Lung (tissue), 12 donors: ENCODE results near the gene CD7. TPM values are rescaled to one million over a fixed set of nuclear protein-coding genes. Genes with fewer than 3 reads are reported as not detected.
A peak's percentile ranks its signal among the peaks of the same experiment; 100 is the strongest.

Source experiments
- ATAC-seq: fragments of 200-7000 bp; cut with Tn5 transposase; one replicate; pipeline ENCODE4 v1.9.1; 2020; ENCODE audit warnings: moderate number of reproducible peaks; ENCODE audit not compliant: insufficient read depth, low FRiP score
- DNase-seq, 3 donors: peaks; one replicate each; pipeline ENCODE4 v3.0.0-alpha.2; 2013 to 2017
- H3K27ac ChIP-seq, 2 donors: one replicate each; pipeline ENCODE4 v1.5.1; 2013; ENCODE audit warnings: mild to moderate bottlenecking in 2 of 2, moderate library complexity in 2 of 2, control low read depth in 1 of 2, inconsistent platforms in 1 of 2, low read depth in 1 of 2, low read length in 1 of 2
- H3K27me3 ChIP-seq, 3 donors: one replicate each; pipeline ENCODE4 v1.5.1; 2013; ENCODE audit warnings: low read length in 2 of 3; ENCODE audit not compliant: control insufficient read depth in 3 of 3, insufficient read depth in 3 of 3
- H3K36me3 ChIP-seq, 4 donors: one replicate each; pipeline ENCODE4 v1.5.1; 2013; ENCODE audit warnings: low read length in 4 of 4, mild to moderate bottlenecking in 1 of 4, moderate library complexity in 1 of 4; ENCODE audit not compliant: control insufficient read depth in 4 of 4, insufficient read depth in 4 of 4
- H3K4me1 ChIP-seq, 5 donors: one replicate each; pipeline ENCODE4 v1.5.1; 2013; ENCODE audit warnings: low read length in 5 of 5, mild to moderate bottlenecking in 2 of 5, moderate library complexity in 1 of 5; ENCODE audit not compliant: control insufficient read depth in 5 of 5, insufficient read depth in 5 of 5
- H3K4me3 ChIP-seq: one replicate; pipeline ENCODE4 v1.5.1; 2013; ENCODE audit warnings: mild to moderate bottlenecking, control low read depth, moderate library complexity
- H3K9ac ChIP-seq, 2 donors: one replicate each; pipeline ENCODE4 v1.5.1; 2013; ENCODE audit warnings: low read length in 2 of 2, control low read depth in 1 of 2; ENCODE audit not compliant: insufficient read depth in 1 of 2
- H3K9me3 ChIP-seq, 4 donors: one replicate each; pipeline ENCODE4 v1.5.1; 2013; ENCODE audit warnings: low read length in 3 of 4, mild to moderate bottlenecking in 1 of 4, moderate library complexity in 1 of 4; ENCODE audit not compliant: control insufficient read depth in 4 of 4, insufficient read depth in 3 of 4
- CTCF ChIP-seq: IDR thresholded peaks from 2 replicates; pipeline ENCODE4 v1.5.1; 2012; ENCODE audit warnings: mild to moderate bottlenecking; ENCODE audit errors: control extremely low read depth, extremely low read depth
- WGBS, 2 donors: extraction: QIAGEN DNeasy Blood & Tissue Kit; methylation state at CpG; one replicate each; pipeline ENCODE4 v1.1.7; 2013; 5-methylcytosine and 5-hydroxymethylcytosine counted together
- polyA plus RNA-seq, 2 donors: library from polyadenylated mRNA; stranded (reverse); fragments of 200-250 nt; gene quantifications; one replicate each; pipeline ENCODE4 v1.2.1, GENCODE V29; 2013
- total RNA-seq, 2 donors: library from RNA; depleted of rRNA in 1 of 2; stranded (reverse); fragments of >200 nt in 1 of 2; gene quantifications; one replicate each; pipeline ENCODE4 v1.2.1, GENCODE V29; 2014 to 2021
- donor health status: control.
- donor health status: control.
- donor health status: Bipolar disorder and iron deficiency.
- donor health status: healthy.
- donor health status: DM: yes; HTN: yes; CAD: no.

The CD7 gene
- total and polyA plus RNA-seq, 4 donors = 2.3 to 10.7 (median 6.1) TPM

GRCh38 chr17:82304826-82305726, 12.3 kb downstream of the CD7 start:
- DNase-seq = no peak
- Histone ChIP-seq H3K27me3 (no peaks in the 10 kb centered on the region), H3K27ac (no peak overlapping the region)

GRCh38 chr17:82303944-82304808, 13.2 kb downstream of the CD7 start:
- WGBS, 2 donors = 68 to 79% methylated on average over 26 of the region's 26 CpGs
- TF ChIP-seq CTCF = no peak
- peak; percentile 59 to 72 (median 66) for DNase-seq
- Histone ChIP-seq H3K4me3 (no peak overlapping the region), H3K4me1 (peaks cover 0 to 11% (median 0%) of the 10 kb centered on the region in 5 donors), H3K36me3 (no peaks in the 10 kb centered on the region), H3K9ac (no peak overlapping the region), H3K27ac (no peak overlapping the region), H3K27me3 (no peaks in the 10 kb centered on the region), H3K9me3 (no peaks in the 10 kb centered on the region)
- no peak for ATAC-seq

More at GRCh38 chr17:82304826-82305726, 12.3 kb downstream of the CD7 start:
- Histone ChIP-seq H3K4me1 (peaks cover 0 to 11% (median 0%) of the 10 kb centered on the region in 5 donors), H3K9me3 (no peaks in the 10 kb centered on the region), H3K4me3 (no peak overlapping the region), H3K9ac (no peak overlapping the region), H3K36me3 (no peaks in the 10 kb centered on the region)
- whole genome bisulfite sequencing, 2 donors = 80 to 83% methylated on average over 23 of the region's 23 CpGs
- no peak for TF ChIP-seq CTCF
- no peak for ATAC-seq

GRCh38 chr17:82302991-82303943, 14.1 kb downstream of the CD7 start:
- H3K9me3 ChIP-seq = no peaks in the 10 kb centered on the region
- DNase-seq (no peak), ATAC-seq (no peak)
- TF ChIP-seq CTCF = no peak
- 43 to 65% methylated on average over 35 of the region's 35 CpGs for WGBS, 2 donors
- no peak overlapping the region for H3K4me3 ChIP-seq
- no peak overlapping the region for H3K9ac ChIP-seq
- peaks cover 0 to 16% (median 2%) of the 10 kb centered on the region in 5 donors for H3K4me1 ChIP-seq
- H3K27me3 ChIP-seq = no peaks in the 10 kb centered on the region
- H3K36me3 ChIP-seq = no peaks in the 10 kb centered on the region
- no peak overlapping the region for H3K27ac ChIP-seq
